K562 (cell line): ENCODE measurements around the gene BANP.

ENCODE experiments used
- CHD2 ChIP-seq: IDR thresholded peaks from 2 replicates; pipeline ENCODE4 v1.6.1; 2011; ENCODE audit warnings: low read depth, low read length
- CTCF ChIP-seq, 3 experiments: IDR thresholded peaks in 2 of 3; conservative IDR thresholded peaks in 1 of 3; 2 replicates each; pipeline ENCODE4 v1.5.1; 2011 to 2012; ENCODE audit warnings: low read length in 3 of 3, mild to moderate bottlenecking in 3 of 3, control low read depth in 2 of 3, improper control_type of control experiment in 1 of 3, inconsistent platforms in 1 of 3, low read depth in 1 of 3, mixed read lengths in 1 of 3, moderate library complexity in 1 of 3; ENCODE audit not compliant: insufficient read depth in 2 of 3
- FOXA1 ChIP-seq: fragments of 450-650 bp; IDR thresholded peaks from 2 replicates; pipeline ENCODE4 v1.6.1; 2016; ENCODE audit warnings: mild to moderate bottlenecking, borderline replicate concordance
- NR3C1 ChIP-seq: sonication (generic); formaldehyde crosslinking; IDR thresholded peaks from 2 replicates; pipeline ENCODE4 v1.8.1; 2022; ENCODE audit warnings: missing genetic modification reagents
- SMC3 ChIP-seq: conservative IDR thresholded peaks from 2 replicates; pipeline ENCODE4 v1.6.1; 2011; ENCODE audit warnings: low read depth, low read length, improper control_type of control experiment; ENCODE audit not compliant: insufficient read depth

GRCh38 chr16:87949071-87949744, 2.0 kb upstream of the BANP start:
- TF ChIP-seq NR3C1 (CRISPR knock-in tag): no peak
- no peak for TF ChIP-seq FOXA1
- TF ChIP-seq SMC3: no peak
- no peak for TF ChIP-seq CHD2
- no peak for TF ChIP-seq CTCF (IDR thresholded peaks at IDR 0.05 in 2 of 3, conservative IDR thresholded peaks at IDR 0.05 in 1 of 3; ENCODE audit: insufficient read depth in 2 of 3, low read depth in 1 of 3, low read length in 3 of 3)
